GM23338 (cell line): ENCODE measurements around the gene MED12L. TPM values are rescaled to one million over a fixed set of nuclear protein-coding genes. Genes with fewer than 3 reads are reported as not detected.

Experiments
- ATAC-seq: fragments of 200-7000 bp; cut with Tn5 transposase; 3 replicates; pipeline ENCODE4 v1.9.1; 2020
- DNase-seq: peaks from one replicate; pipeline ENCODE4 v3.0.0-alpha.2; 2015; ENCODE audit warnings: low spot score
- H2AFZ ChIP-seq: fragments of 200-600 bp; sonication (generic); 2 replicates; pipeline ENCODE4 v1.8.0; 2016; ENCODE audit warnings: antibody characterized with exemption, mild to moderate bottlenecking, moderate library complexity
- H3F3A ChIP-seq: fragments of 200-600 bp; sonication (generic); replicated peaks from 2 replicates; pipeline ENCODE4 v1.8.0; 2017; ENCODE audit warnings: antibody characterized with exemption, mixed run types, low read depth
- H3K27ac ChIP-seq: fragments of 200-600 bp; sonication (generic); 2 replicates; pipeline ENCODE4 v1.6.1; 2016; ENCODE audit warnings: low read depth
- H3K27me3 ChIP-seq: fragments of 200-600 bp; sonication (generic); 2 replicates; pipeline ENCODE4 v1.8.0; 2016; ENCODE audit warnings: mild to moderate bottlenecking, mixed run types, moderate library complexity; ENCODE audit not compliant: insufficient read depth
- H3K36me3 ChIP-seq: fragments of 200-600 bp; sonication (generic); 2 replicates; pipeline ENCODE4 v1.8.0; 2016; ENCODE audit warnings: mild to moderate bottlenecking; ENCODE audit not compliant: insufficient read depth
- H3K4me1 ChIP-seq: fragments of 200-600 bp; sonication (generic); 2 replicates; pipeline ENCODE4 v1.8.0; 2016; ENCODE audit warnings: mild to moderate bottlenecking, moderate library complexity; ENCODE audit not compliant: insufficient read depth
- H3K4me2 ChIP-seq: fragments of 200-600 bp; sonication (generic); 2 replicates; pipeline ENCODE4 v1.7.1; 2017; ENCODE audit warnings: mixed run types
- H3K4me3 ChIP-seq: fragments of 200-600 bp; sonication (generic); 2 replicates; pipeline ENCODE4 v1.6.1; 2016; ENCODE audit warnings: mixed run types
- H3K79me2 ChIP-seq: fragments of 200-600 bp; sonication (generic); replicated peaks from 2 replicates; pipeline ENCODE4 v1.8.0; 2017; ENCODE audit warnings: mild to moderate bottlenecking; ENCODE audit not compliant: insufficient read depth
- H3K9me2 ChIP-seq: fragments of 200-600 bp; sonication (generic); 2 replicates; pipeline ENCODE4 v1.8.0; 2017; ENCODE audit not compliant: insufficient read depth
- H4K20me1 ChIP-seq: fragments of 200-600 bp; sonication (generic); replicated peaks from 2 replicates; pipeline ENCODE4 v1.8.0; 2017; ENCODE audit warnings: mild to moderate bottlenecking; ENCODE audit not compliant: insufficient read depth
- H3K27ac Mint-ChIP-seq: 2 replicates; pipeline ENCODE4 v1.8.0; 2020; ENCODE audit warnings: inconsistent platforms, mild to moderate bottlenecking, moderate library complexity, mixed read lengths
- H3K27me3 Mint-ChIP-seq: 3 replicates; pipeline ENCODE4 v1.8.0; 2022; ENCODE audit warnings: low read depth, mild to moderate bottlenecking, moderate library complexity, mixed read lengths, inconsistent platforms; ENCODE audit not compliant: insufficient read depth, poor library complexity
- H3K36me3 Mint-ChIP-seq: 3 replicates; pipeline ENCODE4 v1.8.0; 2021; ENCODE audit warnings: low read depth, mild to moderate bottlenecking, inconsistent platforms, moderate library complexity, mixed read lengths
- H3K4me1 Mint-ChIP-seq: 3 replicates; pipeline ENCODE4 v1.8.0; 2020; ENCODE audit warnings: mild to moderate bottlenecking, inconsistent platforms, mixed read lengths
- H3K4me3 Mint-ChIP-seq: 3 replicates; pipeline ENCODE4 v1.8.0; 2021; ENCODE audit warnings: moderate library complexity, mild to moderate bottlenecking, inconsistent platforms, mixed read lengths
- H3K9me3 Mint-ChIP-seq: 3 replicates; pipeline ENCODE4 v1.8.0; 2020; ENCODE audit warnings: moderate library complexity, mild to moderate bottlenecking, inconsistent platforms, mixed read lengths
- ETS1 ChIP-seq: IDR thresholded peaks from 2 replicates; pipeline ENCODE4 v1.6.1; 2016; ENCODE audit warnings: antibody characterized with exemption
- JUNB ChIP-seq: IDR thresholded peaks from one replicate; pipeline ENCODE4 v1.6.1; 2016; ENCODE audit warnings: antibody characterized with exemption; ENCODE audit not compliant: unreplicated experiment
- NANOG ChIP-seq: IDR thresholded peaks from 2 replicates; pipeline ENCODE4 v1.6.1; 2016; ENCODE audit warnings: antibody characterized with exemption, borderline replicate concordance
- POLR2AphosphoS5 ChIP-seq: IDR thresholded peaks from 2 replicates; pipeline ENCODE4 v1.6.1; 2016; ENCODE audit warnings: antibody characterized with exemption, low read depth
- REST ChIP-seq: IDR thresholded peaks from one replicate; pipeline ENCODE4 v1.6.1; 2018; ENCODE audit warnings: antibody characterized with exemption; ENCODE audit not compliant: unreplicated experiment
- STAT1 ChIP-seq: IDR thresholded peaks from one replicate; pipeline ENCODE4 v1.6.1; 2016; ENCODE audit warnings: antibody characterized with exemption; ENCODE audit not compliant: unreplicated experiment
- ZNF114 ChIP-seq: fragments of 250-450 bp; sonication (Bioruptor Pico); IDR thresholded peaks from 2 replicates; pipeline ENCODE4 v1.5.0; 2020; ENCODE audit warnings: mild to moderate bottlenecking, moderate library complexity
- ZNF331 ChIP-seq: fragments of 250-450 bp; sonication (Bioruptor Pico); IDR thresholded peaks from 2 replicates; pipeline ENCODE4 v1.5.0; 2020; ENCODE audit warnings: low read depth, mild to moderate bottlenecking, moderate library complexity
- polyA plus RNA-seq: library from polyadenylated mRNA; unstranded; fragments of >200 nt; fragmentation: Nextera tagmentation; extraction: Ambion mirVana; gene quantifications from 2 replicates; pipeline ENCODE4 v1.2.1, GENCODE V29; 2016
- total RNA-seq: library from RNA; depleted of rRNA; stranded (reverse); fragments of >200 nt; shearing (Covaris generic); gene quantifications from 2 replicates; pipeline ENCODE4 v1.2.3, GENCODE V29; 2014
- TF ChIP-seq, protein P1 (sequence below): fragments of 250-450 bp; sonication (Bioruptor Pico); IDR thresholded peaks from 2 replicates; pipeline ENCODE4 v1.5.0; 2020; ENCODE audit warnings: mild to moderate bottlenecking, moderate library complexity

The MED12L gene
- total and polyA plus RNA-seq, 2 experiments from 2014 or later = 5.7 to 25.0 TPM

- Histone ChIP-seq H3K4me3 (no peak overlapping the region), H2AFZ (no peak overlapping the region), H3K9me2 (peaks cover 3% of the 10 kb centered on the region; the same call in 1 of the 2 replicates), H4K20me1 (no peaks in the 10 kb centered on the region), H3K79me2 (no peaks in the 10 kb centered on the region), H3K27ac (no peak overlapping the region), H3F3A (no peaks in the 10 kb centered on the region), H3K36me3 (no peaks in the 10 kb centered on the region), H3K4me1 (peaks cover 33% of the 10 kb centered on the region), H3K4me2 (no peak overlapping the region), H3K27me3 (no peaks in the 10 kb centered on the region)
- H3K36me3 Mint-ChIP-seq = peaks cover 4% of the 10 kb centered on the region; the same call in 1 of the 3 replicates
- no peaks in the 10 kb centered on the region for H3K27me3 Mint-ChIP-seq
- H3K4me3 Mint-ChIP-seq = no peak overlapping the region
- TF ChIP-seq JUNB (no peak), ZNF114 (no peak), STAT1 (no peak), REST (no peak), POLR2AphosphoS5 (no peak), NANOG (no peak), ZNF331 (CRISPR knock-in tag) (no peak), ETS1 (no peak)
- TF ChIP-seq, protein P1, sequence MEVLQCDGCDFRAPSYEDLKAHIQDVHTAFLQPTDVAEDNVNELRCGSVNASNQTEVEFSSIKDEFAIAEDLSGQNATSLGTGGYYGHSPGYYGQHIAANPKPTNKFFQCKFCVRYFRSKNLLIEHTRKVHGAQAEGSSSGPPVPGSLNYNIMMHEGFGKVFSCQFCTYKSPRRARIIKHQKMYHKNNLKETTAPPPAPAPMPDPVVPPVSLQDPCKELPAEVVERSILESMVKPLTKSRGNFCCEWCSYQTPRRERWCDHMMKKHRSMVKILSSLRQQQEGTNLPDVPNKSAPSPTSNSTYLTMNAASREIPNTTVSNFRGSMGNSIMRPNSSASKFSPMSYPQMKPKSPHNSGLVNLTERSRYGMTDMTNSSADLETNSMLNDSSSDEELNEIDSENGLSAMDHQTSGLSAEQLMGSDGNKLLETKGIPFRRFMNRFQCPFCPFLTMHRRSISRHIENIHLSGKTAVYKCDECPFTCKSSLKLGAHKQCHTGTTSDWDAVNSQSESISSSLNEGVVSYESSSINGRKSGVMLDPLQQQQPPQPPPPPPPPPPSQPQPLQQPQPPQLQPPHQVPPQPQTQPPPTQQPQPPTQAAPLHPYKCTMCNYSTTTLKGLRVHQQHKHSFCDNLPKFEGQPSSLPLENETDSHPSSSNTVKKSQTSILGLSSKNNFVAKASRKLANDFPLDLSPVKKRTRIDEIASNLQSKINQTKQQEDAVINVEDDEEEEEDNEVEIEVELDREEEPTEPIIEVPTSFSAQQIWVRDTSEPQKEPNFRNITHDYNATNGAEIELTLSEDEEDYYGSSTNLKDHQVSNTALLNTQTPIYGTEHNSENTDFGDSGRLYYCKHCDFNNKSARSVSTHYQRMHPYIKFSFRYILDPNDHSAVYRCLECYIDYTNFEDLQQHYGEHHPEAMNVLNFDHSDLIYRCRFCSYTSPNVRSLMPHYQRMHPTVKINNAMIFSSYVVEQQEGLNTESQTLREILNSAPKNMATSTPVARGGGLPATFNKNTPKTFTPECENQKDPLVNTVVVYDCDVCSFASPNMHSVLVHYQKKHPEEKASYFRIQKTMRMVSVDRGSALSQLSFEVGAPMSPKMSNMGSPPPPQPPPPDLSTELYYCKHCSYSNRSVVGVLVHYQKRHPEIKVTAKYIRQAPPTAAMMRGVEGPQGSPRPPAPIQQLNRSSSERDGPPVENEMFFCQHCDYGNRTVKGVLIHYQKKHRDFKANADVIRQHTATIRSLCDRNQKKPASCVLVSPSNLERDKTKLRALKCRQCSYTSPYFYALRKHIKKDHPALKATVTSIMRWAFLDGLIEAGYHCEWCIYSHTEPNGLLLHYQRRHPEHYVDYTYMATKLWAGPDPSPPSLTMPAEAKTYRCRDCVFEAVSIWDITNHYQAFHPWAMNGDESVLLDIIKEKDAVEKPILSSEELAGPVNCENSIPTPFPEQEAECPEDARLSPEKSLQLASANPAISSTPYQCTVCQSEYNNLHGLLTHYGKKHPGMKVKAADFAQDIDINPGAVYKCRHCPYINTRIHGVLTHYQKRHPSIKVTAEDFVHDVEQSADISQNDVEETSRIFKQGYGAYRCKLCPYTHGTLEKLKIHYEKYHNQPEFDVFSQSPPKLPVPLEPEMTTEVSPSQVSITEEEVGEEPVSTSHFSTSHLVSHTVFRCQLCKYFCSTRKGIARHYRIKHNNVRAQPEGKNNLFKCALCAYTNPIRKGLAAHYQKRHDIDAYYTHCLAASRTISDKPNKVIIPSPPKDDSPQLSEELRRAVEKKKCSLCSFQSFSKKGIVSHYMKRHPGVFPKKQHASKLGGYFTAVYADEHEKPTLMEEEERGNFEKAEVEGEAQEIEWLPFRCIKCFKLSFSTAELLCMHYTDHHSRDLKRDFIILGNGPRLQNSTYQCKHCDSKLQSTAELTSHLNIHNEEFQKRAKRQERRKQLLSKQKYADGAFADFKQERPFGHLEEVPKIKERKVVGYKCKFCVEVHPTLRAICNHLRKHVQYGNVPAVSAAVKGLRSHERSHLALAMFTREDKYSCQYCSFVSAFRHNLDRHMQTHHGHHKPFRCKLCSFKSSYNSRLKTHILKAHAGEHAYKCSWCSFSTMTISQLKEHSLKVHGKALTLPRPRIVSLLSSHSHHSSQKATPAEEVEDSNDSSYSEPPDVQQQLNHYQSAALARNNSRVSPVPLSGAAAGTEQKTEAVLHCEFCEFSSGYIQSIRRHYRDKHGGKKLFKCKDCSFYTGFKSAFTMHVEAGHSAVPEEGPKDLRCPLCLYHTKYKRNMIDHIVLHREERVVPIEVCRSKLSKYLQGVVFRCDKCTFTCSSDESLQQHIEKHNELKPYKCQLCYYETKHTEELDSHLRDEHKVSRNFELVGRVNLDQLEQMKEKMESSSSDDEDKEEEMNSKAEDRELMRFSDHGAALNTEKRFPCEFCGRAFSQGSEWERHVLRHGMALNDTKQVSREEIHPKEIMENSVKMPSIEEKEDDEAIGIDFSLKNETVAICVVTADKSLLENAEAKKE (CRISPR knock-in tag) = no peak
- DNase-seq = no peak
- H3K27ac Mint-ChIP-seq = no peak overlapping the region
- peaks cover 38% of the 10 kb centered on the region for H3K4me1 Mint-ChIP-seq
- ATAC-seq = no peak
- H3K9me3 Mint-ChIP-seq = no peaks in the 10 kb centered on the region
These were observed 233.5 kb downstream of the MED12L start for GRCh38 chr3:151318991-151319390.
